ENCODE data around the gene TBPL1. TPM values are rescaled to one million over a fixed set of nuclear protein-coding genes. Genes with fewer than 3 reads are reported as not detected.
"Not testable (repeated sequence)": the region's sequence is repeated elsewhere in the genome, so short reads cannot be mapped to it uniquely, and the experiment has no call there.

The TBPL1 gene
- 11.4 TPM for total RNA-seq

GRCh38 chr6:133952815-133953633 is at the start of gene TBPL1:
Gene TBPL1, plus strand, starts transcription at chr6:133953224. Its CDS starts 26,902 bp downstream, at chr6:133980126.
- ATAC-seq = peak; percentile 97

DNA sequence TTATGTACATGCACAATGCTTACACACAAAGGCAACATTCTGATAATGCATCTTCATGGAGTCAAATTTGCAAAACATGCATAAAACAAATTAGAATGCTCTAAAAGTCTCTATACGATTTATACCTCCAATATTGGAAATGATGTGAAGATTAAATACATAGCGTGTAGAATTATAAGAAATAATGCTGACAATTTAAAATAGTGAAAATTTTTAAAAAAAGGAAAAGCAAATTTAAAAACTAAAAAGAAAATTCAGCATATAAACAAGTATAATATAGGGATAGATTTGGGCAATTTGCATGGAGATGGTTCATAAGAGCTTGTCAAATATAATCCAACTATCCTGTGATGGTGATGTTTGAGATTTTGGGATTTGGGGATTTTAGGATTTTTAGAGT is 49.2 kb upstream of the TBPL1 start:
- no peak for ATAC-seq

DNA sequence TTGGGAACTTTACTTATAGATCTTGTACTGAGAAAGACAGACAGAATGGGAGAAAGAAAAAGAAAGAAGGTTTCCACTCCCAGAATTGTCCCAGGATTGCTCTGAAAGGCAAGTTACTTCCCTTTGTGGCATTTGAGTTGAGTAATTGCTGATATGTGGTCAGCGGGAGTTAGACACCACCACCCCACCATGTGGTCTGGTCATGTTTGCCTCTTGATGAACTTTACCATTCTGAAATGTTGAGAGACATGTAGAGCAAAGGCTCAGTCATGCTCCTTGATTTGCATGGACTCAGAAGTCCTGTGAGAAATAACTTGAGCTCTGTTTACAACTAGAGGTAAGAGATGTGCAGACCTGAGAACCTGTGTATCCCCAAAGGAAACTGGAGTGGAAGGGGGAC is 47.0 kb upstream of the TBPL1 start:
- ATAC-seq = no peak

GRCh38 chr6:133916650-133917151 is 36.3 kb upstream of the TBPL1 start:
- ATAC-seq = peak; percentile 63

DNA sequence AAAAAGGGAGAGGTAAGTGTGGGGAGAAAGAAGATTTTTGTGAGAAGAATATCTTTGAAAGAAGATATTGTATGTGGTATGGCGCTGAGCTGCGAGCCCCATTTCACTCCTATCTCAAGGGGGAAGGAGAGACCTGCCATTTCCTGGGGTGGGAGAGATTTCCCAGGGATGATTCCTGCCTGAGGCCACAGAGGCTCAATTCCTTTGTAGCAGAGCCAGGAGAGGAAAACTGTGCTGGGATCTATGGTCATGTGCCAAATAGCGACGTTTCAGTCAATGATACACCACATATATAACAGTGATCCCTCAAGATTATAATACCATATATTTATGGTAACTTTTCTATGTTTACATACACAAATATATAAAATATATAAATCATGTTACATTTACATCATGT is 35.2 kb upstream of the TBPL1 start:
- ATAC-seq = no peak

DNA sequence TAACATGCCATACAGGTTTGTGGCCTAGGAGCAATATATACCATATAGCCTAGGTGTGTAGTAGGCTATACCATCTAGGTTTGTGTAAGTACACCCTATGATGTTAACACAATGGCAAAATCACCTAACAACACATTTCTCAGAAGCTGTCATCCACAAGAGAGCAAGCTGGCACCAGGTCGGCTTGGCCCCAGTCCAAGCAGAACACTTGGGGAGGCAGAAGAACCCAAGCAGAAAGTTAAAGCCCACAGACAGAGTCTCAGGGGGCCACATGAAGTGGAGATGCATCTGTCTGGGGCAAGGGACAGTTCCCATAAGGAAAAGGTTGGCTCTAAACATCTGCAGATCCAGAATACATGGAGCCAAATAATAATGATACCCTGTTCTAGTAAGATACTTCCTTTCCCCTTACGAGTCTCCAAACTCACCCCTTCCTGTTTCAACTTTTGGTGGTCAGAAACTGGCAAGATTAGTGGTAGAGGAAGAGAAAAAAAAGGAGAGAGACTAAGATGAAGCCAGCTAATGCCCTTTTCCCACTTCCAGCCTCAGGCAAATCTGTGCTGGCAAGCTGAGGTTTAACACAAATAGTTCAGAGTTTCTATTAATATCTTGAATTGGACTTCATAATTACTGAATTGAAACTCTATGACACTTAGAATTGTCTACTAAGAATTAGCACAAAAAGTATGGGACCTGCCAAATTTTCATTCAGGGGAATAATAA is 34.7 kb upstream of the TBPL1 start:
- ATAC-seq = no peak

DNA sequence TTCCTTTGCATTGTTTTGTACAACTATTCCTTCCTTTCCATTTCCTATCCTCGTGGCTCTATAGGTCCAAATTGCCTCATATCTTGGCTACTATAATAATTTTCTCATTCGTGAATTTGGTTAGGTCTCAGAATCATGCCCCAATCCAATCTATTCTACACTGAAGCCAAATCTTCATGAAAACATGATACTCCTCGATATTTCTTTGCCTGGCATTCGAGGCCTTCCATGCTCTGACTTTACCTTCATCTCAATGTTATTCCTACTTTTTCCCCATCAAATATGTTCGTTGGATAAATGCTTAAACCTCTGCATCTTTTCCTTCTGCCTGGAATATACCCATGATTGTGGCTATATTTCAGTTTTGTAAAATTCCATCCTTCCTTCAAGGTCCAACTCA is 33.7 kb upstream of the TBPL1 start:
- no peak for ATAC-seq

GRCh38 chr6:133921249-133921859 is 31.7 kb upstream of the TBPL1 start:
- peak; percentile 74 for ATAC-seq

DNA sequence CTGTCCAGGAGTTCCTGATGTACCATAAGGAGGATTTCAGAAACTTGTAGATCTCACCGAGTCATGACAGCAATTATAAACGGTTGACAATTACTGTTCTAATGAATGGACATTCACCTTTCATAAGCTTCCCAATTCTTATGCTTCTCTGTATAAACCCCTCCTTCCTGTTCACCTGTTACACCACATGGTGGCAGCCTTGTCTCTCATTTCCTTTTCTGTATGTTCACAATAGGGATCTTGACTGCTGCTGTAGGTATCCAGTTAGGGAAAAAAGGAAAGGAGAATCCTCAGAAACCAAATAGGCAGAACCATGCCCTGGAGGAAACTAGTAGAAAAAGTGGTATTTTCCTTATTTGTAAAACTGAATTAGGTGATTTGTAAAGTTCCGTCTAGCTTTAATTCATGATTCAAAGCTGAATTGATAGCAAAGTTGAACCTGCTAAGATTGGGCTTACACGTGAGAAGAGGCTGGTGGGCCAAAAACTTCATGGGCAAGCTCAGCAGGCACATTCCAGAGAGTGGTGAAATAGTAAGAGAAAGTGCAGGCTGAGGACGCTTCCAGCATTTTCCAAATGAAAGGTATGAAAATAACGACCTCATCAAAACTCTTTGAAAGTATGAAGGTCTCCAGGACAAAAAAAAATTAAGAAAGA is 29.0 kb upstream of the TBPL1 start:
- peak; percentile 85 for ATAC-seq

GRCh38 chr6:133931221-133931620 is 21.8 kb upstream of the TBPL1 start:
- not testable (repeated sequence) for ATAC-seq

- not testable (repeated sequence) for ATAC-seq
Measured at GRCh38 chr6:133936352-133936751, 16.7 kb upstream of the TBPL1 start.

DNA sequence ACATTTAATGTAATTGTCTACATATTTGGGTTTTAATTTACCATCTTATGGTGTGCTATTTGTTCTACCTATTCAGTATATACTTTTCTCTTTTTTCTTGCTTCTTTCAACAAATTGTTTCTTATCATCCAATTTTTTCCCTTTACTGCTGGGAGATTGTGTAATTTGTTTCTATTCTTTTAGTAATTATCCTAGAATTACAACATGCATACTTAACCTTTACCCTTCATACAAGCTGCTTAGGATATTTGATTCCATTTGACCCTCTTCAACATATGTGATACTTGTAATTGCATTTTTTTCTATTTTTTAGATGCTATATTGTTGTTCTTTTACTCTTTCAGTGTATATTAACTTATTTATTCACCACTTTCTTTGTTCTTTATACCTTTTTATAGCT is 15.1 kb upstream of the TBPL1 start:
- no peak for ATAC-seq

GRCh38 chr6:133938533-133938932 is 14.5 kb upstream of the TBPL1 start:
- no peak for ATAC-seq

DNA sequence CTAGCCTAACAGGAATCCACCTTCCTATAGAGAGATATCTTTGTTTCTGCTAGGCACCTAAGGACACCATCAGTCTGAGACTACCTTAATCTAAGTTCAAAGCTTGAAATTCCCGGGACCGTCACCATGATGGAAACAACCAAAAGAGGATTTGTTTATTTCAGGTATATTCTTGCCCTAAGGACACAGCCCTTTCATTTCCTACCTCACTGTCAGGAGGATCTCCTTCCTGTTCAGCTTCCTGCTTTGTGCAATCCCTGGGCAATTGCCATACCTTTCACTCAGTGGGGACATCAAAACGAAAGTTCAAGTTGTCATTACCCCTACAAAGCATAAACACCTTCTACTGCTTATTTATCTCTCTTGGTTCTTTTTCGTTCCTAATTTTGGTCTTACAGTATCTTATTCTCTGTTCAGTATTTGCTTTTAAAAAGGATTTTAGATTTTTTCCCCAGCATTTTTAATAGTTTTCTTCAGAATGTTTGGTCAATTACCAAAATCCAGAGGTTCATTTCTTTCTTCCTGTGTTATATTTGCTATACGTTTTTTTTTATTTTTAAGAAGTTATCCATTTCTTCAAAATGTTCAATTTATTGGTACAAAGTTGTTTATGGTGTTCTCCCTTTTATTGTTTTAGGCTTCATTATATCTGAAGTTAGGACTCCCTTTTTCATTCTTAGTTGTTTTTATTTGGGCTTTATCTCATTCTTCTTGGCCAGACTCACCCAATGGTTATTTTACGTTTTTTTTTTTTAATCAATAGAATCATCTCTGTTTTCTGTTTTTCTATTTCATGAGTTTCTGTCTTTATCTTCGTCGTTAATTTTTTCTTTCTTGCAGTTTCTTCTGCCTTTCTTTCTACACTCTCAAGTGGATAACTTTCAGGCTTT is 13.0 kb upstream of the TBPL1 start:
- no peak for ATAC-seq

- no peak for ATAC-seq
Measured at GRCh38 chr6:133945158-133945557, 7.9 kb upstream of the TBPL1 start.

GRCh38 chr6:133947302-133947900 is 5.6 kb upstream of the TBPL1 start:
- no peak for ATAC-seq

- ATAC-seq = no peak
Measured at GRCh38 chr6:133948472-133948871, 4.6 kb upstream of the TBPL1 start.

- ATAC-seq = no peak
Measured at GRCh38 chr6:133951227-133951626, 1.8 kb upstream of the TBPL1 start.

DNA sequence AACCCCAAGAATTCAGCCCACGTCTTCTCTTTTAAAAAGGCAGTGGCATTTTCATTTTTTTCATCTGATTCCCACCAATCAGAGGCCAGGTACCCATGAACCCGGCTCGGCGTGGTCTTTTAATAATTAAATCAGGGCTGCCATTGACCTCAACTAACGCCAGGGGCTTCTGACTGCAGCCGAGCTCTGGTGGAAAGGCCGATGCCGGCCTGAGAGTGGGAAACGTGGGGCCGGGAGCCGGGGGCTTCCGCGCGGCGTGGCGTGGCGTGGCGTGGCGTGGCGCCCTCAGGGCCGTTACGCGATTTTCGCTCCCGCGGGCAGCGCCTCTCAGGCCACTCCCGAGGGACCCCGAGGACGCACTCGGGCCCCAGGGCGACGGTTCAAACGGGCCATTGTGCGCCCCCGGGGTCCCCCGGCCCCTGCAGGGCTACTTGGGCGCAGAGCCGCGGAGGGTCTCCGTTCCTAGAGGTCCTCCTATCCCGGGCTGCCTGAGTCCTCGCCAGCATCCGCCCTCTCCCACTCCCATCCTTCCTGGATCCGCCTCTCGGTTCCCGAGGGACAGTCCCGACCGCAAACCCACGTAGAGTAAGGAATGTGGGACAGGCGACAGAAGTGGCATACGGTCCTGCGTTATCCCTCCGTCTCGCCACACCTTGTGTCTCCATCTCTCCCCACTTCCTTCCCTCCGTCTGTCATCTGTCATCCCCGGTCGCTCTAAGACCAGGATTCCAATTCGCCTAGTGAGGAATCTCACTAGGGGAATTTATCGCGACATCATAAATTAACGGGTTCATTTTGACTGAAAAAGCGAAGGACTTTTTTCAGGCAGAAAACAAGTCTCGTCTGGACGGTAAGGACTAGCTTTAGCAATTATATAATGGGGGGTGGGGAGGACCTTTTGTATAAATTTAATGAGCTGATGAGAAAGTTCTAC is 876 bp upstream of the TBPL1 start:
- peak; percentile 44 for ATAC-seq

All from esophagus mucosa (tissue), 1 donor.